Activated CD4-positive, CD25-positive, alpha-beta regulatory T cell treated with anti-CD3 and anti-CD28 coated beads, Interleukin-2, amount 50 U/mL, for 72 hours (primary cell): ENCODE results near the gene FMNL2.
"Not testable (repeated sequence)": the region's sequence is repeated elsewhere in the genome, so short reads cannot be mapped to it uniquely, and the experiment has no call there.

Experiments used
- DNase-seq: peaks from one replicate; pipeline ENCODE4 v3.0.0; 2021

Gene FMNL2

GRCh38 chr2:152499896-152500735 is 165.1 kb downstream of the FMNL2 start:
- no peak for DNase-seq

GRCh38 chr2:152500772-152501171 is 165.8 kb downstream of the FMNL2 start:
- DNase-seq = no peak

DNA sequence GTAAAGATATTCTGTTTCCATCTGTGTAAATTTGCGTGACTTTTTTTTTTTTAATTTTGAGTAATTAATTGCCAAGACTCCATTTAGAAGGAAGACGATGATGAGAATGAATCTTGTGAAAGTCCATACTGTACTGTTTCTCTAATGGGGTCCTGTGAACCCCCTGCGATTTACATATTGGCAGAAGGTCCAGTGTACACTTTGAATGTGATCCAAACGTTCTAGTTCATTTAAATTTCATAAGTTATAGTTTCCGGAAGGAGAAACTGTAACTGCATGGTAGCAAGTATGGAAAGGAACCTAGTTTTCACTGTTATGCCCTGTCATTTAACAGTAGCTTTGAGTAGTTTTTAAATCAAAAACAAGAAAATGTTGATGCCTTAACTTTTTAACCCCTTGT is 166.7 kb downstream of the FMNL2 start:
- no peak for DNase-seq

- no peak for DNase-seq
Measured at GRCh38 chr2:152504618-152505017, 169.6 kb downstream of the FMNL2 start.

GRCh38 chr2:152505495-152505906 is 170.5 kb downstream of the FMNL2 start:
- no peak for DNase-seq

DNA sequence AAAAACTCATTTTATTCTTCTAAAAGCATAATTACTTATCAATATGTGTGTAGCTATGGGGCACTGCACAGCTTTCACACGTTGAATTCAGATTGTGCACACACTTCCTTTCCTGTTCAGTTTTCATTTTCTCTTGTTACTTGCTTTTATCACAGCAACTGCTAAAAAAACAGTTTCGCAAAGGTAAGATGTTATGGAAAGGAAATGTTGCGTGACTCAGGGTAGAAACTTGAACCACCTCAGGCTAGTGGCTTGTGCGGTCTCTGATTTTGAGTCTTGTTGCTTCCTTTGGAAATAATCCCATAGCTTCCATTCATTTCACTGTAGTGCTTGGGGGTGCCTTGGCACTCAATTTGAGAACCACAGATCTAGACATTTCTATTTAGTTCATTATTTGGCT is 171.9 kb downstream of the FMNL2 start:
- no peak for DNase-seq

- DNase-seq = no peak
Measured at GRCh38 chr2:152507907-152508306, 172.9 kb downstream of the FMNL2 start.

DNA sequence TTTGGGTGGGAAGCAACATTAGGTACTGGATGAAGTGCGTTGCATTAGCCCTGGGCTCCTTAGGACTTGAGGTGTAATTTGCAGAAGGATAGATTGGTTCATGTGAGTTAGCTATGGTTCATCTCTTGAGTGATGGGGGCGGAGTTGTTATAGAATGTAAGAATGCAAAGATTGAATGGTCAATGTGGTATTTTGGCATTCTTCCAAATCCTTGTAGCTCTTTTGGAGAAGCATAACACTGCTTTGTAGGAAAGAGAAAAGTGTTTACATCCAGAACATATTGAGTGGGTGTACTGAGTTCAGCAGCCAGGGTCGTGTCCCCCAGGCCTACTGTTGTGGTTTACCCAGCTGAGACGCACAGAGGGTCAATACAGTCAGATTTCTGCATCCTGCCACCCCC is 173.5 kb downstream of the FMNL2 start:
- no peak for DNase-seq

GRCh38 chr2:152509772-152510491 is 175.0 kb downstream of the FMNL2 start:
- no peak for DNase-seq

DNA sequence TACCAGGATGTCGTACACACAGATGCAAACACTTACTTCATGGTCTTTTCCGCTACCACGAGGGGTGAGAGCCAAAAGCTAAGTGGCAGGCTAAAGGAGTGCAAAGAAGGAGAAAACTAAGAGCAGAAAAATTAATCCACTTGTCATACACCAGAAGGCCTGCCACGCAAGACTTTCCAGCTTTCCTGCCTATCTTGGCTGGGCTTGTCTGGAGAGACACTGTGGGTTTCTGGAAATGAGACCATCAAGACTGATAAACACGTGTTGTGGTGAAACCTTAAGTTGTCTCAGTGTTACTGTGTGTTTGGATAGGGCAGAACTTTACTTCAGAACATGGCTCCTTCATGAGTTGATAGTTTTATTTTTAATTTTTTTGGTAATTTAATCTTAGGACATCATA is 175.6 kb downstream of the FMNL2 start:
- DNase-seq = no peak

DNA sequence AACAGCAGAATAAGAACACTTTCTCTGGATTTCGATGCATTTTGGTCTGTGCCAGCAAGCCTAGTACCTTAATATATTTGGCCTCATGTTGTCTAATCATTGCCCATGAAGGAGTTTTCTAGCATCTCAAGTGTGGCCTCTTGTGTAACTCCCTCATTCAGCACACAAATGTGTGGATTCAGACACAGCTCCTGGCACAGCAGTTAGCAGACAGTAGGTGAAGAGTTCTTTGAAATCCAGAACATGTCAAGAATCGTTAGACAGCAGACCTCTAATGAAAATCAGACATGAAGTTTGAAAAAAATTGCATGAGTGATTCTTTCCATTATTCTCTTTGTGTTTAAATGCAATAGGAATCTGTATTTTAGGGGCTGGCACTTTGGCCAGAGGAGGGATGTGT is 177.0 kb downstream of the FMNL2 start:
- no peak for DNase-seq

- no peak for DNase-seq
Measured at GRCh38 chr2:152513029-152513428, 178.1 kb downstream of the FMNL2 start.

- DNase-seq = no peak
Measured at GRCh38 chr2:152513681-152514080, 178.7 kb downstream of the FMNL2 start.

DNA sequence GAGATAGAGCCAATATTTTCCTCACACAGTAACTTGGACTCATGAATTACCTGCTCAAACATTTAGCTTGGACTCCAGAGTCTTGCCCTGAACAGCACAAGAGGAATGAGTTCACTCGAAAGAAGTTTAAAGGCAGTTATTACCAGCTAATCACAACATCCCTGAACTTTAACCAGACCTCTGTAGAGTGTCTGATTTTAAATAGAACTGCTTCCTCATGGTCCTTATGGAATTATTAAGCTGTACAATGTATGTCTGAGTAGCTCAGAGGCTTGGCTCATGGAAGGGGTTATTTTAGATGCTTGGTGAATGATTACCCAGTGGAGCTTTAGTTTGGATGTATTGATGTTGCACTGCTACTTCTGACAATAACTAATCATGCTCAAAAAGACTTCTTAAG is 183.1 kb downstream of the FMNL2 start:
- DNase-seq = no peak

- no peak for DNase-seq
Measured at GRCh38 chr2:152518641-152519580, 183.9 kb downstream of the FMNL2 start.

DNA sequence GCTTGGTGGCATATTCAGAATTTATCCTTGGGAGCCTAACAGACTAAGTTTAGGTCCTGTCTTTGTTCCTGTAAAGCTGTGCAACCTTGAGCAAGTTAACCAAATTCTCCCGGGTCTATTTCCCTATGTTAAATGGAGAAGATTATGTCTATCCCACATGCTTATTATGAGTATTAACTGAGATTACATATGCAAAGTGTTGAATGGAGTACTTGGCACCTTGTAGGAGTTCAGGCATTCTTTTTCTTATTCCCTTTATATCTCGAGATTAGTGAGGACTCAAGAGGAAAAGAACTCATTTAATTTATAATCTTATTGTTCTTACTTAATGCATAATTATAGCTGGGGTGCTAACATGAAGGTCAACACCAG is 184.6 kb downstream of the FMNL2 start:
- no peak for DNase-seq

DNA sequence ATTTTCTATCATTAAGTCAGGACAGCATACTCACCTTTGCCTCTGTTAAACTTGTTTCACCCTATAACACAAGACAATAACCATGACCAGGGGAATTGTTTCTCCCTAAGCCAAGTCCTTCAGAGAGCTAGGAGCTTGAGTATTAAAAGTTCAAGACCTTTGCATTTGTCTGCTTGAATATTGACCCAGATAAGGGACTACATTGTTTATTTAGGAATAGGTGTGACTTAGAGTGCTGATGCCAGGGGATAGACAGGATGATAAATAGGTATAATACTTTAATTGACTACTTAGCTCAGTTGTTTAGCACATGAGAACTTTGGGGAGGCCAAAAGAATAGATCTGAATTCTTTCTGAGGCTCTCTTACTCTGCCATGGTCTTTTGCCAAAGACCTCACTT is 185.8 kb downstream of the FMNL2 start:
- no peak for DNase-seq

GRCh38 chr2:152522446-152522845 is 187.5 kb downstream of the FMNL2 start:
- DNase-seq = not testable (repeated sequence)

DNA sequence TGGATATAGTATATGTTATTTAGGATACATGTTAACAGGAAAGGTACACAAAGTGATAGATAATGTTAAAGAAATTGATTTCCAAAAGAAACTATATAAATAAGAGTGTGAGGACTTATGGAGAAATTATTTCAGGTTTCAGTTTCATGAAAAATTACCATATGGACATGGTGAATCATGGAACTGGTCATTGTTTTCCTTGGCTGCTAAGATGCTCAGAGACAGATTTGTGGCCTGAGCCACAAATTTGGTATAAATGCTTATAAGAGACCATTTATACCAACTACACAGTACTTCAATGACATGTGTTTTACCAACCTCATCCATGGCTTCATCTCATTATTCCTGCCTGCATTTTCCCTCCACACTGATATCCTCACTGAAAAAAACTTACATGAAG is 188.1 kb downstream of the FMNL2 start:
- no peak for DNase-seq

GRCh38 chr2:152525277-152525838 is 190.4 kb downstream of the FMNL2 start:
- no peak for DNase-seq

- no peak for DNase-seq
Measured at GRCh38 chr2:152529420-152530115, 194.6 kb downstream of the FMNL2 start.

DNA sequence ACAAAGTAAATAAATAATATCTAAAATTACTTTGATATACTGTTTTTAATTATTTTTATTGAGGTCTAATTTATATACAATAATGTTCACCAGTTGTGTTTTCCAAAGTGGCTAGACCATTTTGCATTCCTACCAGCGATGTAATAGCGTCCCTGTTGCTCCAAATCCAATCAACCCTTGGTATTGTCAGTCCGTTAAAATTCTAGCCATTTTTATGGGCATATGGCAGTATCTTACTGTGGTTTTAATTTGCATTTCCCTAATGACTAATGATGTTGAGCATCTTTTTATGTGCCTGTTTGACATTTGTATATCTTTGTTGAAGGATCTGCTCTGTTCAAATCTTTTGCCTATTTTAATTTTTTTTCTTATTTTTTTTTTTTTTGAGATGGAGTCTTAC is 197.3 kb downstream of the FMNL2 start:
- no peak for DNase-seq
